NCI-H187 (cell line): ENCODE measurements around the gene IL19.
"Not testable (repeated sequence)": the region's sequence is repeated elsewhere in the genome, so short reads cannot be mapped to it uniquely, and the experiment has no call there.

ENCODE experiments used
- DNase-seq, 2 experiments: peaks; one replicate each; lab custom pipeline; 2025; lab: John Stamatoyannopoulos, UW

Gene IL19

DNA sequence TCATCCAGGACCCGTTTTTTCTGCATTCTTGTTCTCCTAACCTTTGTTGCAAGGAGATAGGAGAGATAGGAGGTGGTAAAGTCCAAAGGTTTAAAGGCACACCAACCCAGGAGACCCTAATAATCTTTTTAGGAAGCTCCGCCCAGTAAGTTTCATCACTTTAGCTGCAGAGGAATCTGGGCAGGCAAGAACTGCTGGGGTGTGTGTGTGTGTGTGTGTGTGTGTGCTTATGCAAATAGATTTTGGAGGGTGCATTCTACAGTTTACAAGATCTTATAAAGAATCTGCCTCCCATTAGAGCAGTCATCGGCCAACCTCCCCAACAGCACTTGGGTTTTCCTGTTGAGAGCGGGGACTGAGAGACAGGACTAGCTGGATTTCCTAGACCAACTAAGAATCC, 5.7 kb downstream of the IL19 start:
- DNase-seq, result no peak

DNA sequence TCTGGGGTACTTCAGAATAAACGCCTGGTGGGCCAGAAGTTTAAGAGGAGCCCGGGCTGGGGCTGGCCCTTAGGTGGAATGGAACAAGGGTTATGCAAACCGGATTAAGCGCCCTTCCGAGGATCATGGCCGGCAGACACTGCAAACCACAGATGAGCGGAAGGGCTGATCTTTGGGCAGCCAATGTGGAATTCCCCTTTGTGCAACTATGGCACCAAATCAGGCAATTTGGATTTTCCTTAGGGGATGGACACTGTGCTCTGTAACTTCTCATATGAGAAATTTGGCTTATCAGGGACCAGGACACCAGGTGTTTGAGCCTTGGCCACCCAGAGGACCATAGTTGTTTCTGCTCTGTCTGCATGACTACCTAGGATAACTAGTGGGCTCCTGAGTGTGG, 7.5 kb downstream of the IL19 start:
- DNase-seq, result no peak

GRCh38 chr1:206778911-206779310, 8.3 kb downstream of the IL19 start:
- not testable (repeated sequence) for DNase-seq

- no peak for DNase-seq
Measured at GRCh38 chr1:206779638-206780037, 9.1 kb downstream of the IL19 start.

GRCh38 chr1:206782448-206782847, 11.9 kb downstream of the IL19 start:
- DNase-seq, result no peak

DNA sequence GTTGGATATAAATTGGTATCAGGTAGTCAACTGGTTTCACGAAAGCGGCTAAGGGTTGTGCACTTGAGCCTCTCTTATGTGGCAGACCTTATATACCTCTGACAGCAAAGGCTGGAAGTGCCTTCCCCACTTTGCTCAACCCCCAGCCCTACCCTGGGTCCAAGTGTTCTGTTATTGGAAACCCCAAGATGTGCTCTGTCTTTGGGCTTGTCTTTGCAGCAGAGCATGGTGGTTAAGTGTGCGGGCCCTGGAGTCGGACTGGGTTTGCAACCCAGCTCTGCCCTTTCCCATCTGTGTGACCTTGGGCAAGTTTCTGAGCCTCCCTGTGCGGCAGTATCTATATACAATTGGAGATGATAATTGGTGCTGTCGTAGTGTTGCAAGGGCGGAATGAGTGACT, 12.9 kb downstream of the IL19 start:
- no peak for DNase-seq

GRCh38 chr1:206784471-206784903, 13.9 kb downstream of the IL19 start:
- DNase-seq, result no peak

DNA sequence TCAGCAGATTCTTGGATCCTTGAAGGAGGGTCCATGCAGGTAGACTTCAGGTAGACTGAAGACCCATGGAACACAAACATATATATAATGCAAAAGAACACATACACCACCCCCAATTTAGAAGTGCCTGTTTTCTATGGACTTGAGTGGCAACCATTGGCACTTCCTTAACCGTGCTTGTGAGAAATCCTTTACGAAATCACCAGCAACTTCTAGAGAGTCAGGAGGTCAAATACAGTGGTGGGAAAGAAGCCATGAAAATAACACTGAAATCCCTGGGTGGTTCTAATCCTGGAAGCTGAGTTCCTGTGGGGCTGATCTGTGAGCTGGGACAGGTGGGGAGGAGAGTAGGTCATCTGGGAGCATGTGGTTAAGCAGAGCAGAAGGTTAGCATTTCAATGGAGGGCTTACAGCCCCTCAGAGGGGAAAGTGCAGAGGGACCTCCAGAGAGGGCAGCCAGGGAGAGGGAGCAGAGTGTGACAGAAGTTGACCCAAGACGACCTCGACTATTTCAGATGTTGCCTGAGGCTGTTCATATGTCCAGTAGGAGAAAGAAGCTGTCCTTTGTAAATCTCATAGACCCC, 14.7 kb downstream of the IL19 start:
- no peak for DNase-seq

DNA sequence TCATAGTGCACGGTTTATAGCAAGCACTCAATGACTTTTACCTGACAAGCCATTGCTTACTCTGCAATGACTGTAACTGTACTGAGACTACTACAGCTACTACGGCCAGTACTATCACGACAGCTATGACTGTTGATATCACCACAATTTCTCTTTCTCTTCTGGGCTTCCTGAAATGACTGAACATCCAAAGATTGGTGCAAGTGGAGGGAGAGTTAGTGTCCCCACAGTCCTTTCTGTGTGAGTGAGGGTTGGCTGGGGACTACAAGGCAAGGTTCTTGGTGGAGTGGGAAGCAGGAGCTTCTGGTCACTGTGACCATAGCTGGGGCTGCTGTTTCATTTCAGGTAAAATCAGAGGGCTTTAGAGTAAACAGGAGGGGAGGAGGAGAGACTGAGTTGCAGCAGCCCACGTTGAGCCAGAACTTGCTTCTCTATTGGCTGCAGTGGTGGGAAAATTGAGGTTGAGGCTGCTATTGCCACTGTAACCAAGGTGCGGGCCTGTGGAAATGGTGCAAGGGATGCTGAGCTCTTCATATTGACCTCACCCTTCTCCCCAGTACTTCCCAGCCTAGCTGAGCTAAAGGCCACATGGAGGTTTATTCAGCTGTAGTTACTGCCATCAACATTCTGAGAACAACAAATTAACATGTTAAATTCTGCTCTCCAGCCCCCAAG, 15.8 kb downstream of the IL19 start:
- no peak for DNase-seq

GRCh38 chr1:206787891-206788290, 17.3 kb downstream of the IL19 start:
- DNase-seq, result no peak

GRCh38 chr1:206788487-206789050, 18.0 kb downstream of the IL19 start:
- DNase-seq, result no peak

DNA sequence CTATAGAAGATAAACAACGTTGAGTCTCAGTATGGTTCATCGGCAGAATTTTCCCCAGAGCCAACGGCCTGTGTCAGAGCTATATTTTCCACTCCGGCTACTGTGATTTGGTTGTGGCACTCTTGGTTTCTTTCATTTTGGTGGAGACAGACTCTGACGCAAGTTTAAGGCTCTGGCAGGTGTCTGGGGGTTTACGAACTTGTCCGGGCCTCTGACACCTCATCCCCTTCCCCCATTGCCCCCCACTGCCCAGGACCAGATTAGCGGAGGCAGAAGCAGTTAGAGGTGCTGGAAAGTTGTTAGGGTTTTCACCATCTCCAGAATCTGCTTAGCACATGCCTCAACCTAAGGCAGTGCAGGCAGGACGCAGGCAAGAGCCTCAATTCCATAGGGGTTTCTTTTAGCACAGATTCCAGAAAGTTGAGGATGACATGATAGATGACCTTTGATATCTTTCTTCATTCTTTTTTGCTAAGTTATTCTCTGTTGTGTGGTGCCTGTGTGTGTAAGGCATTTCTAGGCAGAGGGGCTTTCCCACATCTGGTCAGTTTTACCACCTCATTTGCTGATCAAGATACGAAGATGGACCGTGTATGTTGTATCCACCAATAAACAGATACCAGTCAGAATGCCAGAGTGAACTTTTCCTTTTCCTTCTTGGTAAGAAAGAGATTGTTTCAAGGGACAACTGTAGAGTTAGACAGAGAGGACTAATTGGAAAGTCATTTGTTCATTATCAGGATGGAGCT, 20.1 kb downstream of the IL19 start:
- no peak for DNase-seq

GRCh38 chr1:206792939-206793607, 22.5 kb downstream of the IL19 start:
- no peak for DNase-seq

DNA sequence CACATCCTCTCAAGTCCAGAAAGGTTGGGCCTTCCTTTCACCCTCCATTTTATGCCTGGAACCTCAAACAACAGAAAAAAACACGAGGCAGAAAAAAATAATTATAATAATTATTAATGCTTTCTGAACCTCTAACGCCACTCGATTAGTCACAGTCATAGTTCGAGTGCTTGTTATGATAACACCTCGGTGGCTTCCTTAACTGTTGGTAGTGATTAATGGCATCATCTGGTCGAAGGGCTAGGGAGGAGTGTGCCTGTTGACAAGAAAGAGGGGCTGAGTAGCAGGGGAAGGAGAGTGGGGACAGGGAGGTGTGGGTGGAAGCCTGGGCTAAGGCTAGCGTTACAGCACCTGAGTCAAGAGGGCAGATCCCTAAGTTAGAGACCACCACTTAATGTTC, 23.0 kb downstream of the IL19 start:
- no peak for DNase-seq

DNA sequence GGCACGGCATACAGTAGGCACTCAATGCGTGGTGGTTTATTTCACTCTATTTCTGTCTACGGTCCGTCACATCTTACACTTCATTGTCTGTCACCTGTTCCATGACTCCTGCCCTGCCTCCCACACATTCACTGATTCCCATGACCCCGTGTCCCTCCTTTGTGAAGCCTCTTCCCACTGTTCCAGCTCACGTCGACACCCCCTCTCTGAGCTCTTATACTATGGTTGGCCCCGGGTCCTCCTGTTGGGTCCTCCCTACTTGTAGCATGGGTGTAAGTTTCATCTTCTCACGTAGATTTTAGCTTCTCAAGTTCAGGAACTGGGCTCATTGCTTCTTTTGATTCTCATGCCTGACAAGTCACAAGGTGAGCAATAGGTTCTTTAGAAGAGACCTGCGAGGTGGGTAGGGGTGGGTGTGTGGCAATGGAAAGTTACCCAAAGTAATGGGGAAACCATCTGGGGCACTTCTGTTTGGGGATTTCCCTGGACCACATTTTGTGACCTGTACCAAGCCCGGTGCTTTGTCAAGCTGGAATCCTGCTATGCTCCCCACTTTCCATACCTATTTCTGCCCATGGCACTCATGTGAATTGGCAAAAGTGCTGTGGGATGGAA, 23.8 kb downstream of the IL19 start:
- no peak for DNase-seq

GRCh38 chr1:206796116-206796515, 25.5 kb downstream of the IL19 start:
- no peak for DNase-seq

DNA sequence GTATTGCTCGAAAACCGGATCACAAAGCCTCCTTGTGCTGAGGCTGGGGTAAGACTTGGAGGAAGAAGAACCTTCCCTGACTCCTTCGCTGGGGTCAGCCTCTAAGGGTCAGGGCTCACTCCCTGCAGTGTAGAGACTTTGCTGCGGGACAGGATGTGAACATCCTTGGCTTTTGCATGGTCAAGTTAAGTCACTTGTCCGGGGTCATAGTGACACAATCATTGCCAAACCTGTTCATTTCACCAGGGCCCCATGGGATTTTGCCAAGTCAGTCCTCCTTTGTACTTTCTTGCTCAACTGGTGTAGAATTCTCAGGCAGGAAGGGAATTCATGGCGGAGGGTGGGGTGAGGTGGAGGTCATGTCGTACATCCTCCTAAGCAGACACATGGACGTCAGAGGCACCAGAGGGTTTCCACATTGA, 26.4 kb downstream of the IL19 start:
- DNase-seq, result no peak

DNA sequence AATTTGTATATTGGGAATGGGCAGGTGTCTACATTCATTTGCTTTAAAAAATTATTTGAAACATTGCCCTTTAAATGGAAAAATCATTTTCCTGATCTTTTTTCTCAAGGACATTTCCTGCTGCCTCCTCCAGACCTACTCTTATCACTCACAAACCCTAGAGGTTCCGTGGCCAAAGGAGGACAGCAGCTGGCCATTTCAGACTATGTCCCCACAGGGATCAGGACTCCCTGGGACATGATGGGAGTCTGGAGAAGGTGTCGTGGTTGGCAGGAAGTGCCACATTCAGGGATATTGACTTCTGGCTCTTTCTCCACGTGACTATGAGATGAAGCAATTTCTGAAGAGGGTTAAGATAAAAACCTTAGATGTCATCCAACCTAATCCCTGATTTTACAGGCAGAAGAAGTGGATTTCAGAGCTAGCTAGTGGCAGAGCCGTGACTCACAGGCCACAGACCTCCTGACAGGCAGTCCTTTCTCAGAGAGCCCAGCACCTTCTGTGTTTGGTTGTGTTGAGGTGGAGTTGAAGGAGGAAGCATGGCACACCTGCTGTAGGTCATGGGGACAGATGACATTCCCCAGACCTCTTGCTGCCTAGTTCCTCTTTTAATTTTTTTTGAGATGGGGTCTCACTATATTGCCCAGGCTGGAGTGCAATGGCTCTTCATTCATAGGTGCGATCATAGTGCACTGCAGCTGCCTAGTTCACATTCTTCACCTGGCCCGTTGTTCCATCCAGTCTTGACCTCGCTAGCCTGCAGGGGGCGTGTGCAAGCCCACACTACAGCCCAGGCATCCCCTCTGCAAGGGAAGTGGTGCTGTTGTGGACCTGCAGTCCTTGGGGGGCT, 27.2 kb downstream of the IL19 start:
- no peak for DNase-seq

- no peak for DNase-seq
Measured at GRCh38 chr1:206798384-206798996, 27.9 kb downstream of the IL19 start.

- DNase-seq, result no peak
Measured at GRCh38 chr1:206799311-206799710, 28.7 kb downstream of the IL19 start.

- DNase-seq, result no peak
Measured at GRCh38 chr1:206800411-206800810, 29.8 kb downstream of the IL19 start.
